G401 (cell line): ENCODE results near the gene DRC7. TPM values are rescaled to one million over a fixed set of nuclear protein-coding genes. Genes with fewer than 3 reads are reported as not detected.
"Not testable (repeated sequence)": the region's sequence is repeated elsewhere in the genome, so short reads cannot be mapped to it uniquely, and the experiment has no call there.

Experiments
- DNase-seq: peaks from one replicate; pipeline ENCODE4 v3.0.0-alpha.2; 2015; ENCODE audit warnings: low spot score
- in situ Hi-C: cut with HindIII; loops from 2 replicates; pipeline ENCODE4 v1.10.0; 2016; ENCODE audit warnings: low sequenced_read_pairs, mixed read lengths
- total RNA-seq: library from RNA; depleted of rRNA; stranded (reverse); fragments of >200 nt; shearing (Covaris generic); gene quantifications from 2 replicates; pipeline ENCODE4 v1.2.3, GENCODE V29; 2014

The DRC7 gene
- total RNA-seq, 1 experiment from 2014 or later, result not detected

- no peak for DNase-seq
- in situ Hi-C loops, result no loop called here
Observed at GRCh38 chr16:57725976-57726375, 31.4 kb downstream of the DRC7 start.

GRCh38 chr16:57726433-57726947 lies 31.9 kb downstream of the DRC7 start:
- in situ Hi-C loops, result no loop called here
- DNase-seq, result no peak

DNA sequence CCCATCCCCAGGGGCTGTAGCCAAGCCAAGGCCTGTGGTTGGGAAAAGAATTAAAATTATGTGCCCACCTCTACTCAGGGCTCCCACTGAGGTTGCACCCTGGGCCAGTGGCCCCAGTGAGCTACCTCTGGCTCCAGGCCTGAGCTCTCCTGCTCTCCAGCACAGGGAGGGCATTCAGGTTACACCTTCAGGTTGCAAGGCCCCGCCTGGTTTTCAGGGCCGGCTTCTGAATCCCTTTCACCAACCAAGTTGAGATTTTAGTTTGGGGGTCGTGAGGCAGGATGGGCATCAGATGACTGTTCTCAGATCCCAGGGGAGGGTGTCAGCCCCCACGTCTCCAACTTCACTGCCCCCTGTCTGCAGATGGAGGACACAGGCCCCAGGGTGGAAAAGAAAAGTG lies 33.0 kb downstream of the DRC7 start:
- no peak for DNase-seq
- in situ Hi-C loops, result no loop called here

GRCh38 chr16:57728336-57729181 lies 34.0 kb downstream of the DRC7 start:
- no peak for DNase-seq
- in situ Hi-C loops, result no loop called here

DNA sequence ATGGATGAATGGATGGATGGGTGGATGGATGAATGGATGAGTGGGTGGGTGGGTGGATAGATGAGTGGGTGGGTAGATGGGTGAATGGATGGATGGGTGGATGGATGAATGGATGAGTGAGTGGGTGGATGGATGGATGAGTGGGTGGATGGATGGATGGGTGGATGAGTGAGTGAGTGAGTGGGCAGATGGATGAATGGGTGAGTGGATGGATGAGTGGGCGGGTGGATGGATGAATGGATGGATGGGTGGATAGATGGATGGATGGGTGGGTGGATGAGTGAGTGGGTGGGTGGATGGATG lies 34.5 kb downstream of the DRC7 start:
- DNase-seq, result no peak
- in situ Hi-C loops, result no loop called here

GRCh38 chr16:57729852-57730251 lies 35.2 kb downstream of the DRC7 start:
- DNase-seq, in situ Hi-C loops: not testable (repeated sequence)

GRCh38 chr16:57730771-57731730 lies 36.4 kb downstream of the DRC7 start:
- in situ Hi-C loops, result no loop called here
- no peak for DNase-seq

DNA sequence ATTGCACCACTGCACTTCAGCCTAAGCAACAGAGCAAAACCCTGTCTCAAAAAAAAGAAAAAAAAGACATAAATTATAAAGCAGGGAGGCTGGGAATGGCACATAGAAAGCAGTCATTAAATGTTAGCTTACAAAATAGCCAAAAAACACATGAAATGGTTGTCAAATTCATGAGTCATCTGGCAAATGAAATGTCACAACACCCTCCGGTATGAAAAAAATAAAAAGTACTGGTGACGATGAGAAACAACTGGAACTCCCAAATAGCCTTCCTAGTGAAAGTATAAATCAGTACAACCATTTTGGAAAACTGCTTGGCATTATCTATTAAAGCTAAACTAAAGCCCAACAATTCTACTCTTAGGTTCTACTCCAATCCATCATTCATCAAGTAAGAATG lies 37.4 kb downstream of the DRC7 start:
- DNase-seq, result no peak
- in situ Hi-C loops, result no loop called here

DNA sequence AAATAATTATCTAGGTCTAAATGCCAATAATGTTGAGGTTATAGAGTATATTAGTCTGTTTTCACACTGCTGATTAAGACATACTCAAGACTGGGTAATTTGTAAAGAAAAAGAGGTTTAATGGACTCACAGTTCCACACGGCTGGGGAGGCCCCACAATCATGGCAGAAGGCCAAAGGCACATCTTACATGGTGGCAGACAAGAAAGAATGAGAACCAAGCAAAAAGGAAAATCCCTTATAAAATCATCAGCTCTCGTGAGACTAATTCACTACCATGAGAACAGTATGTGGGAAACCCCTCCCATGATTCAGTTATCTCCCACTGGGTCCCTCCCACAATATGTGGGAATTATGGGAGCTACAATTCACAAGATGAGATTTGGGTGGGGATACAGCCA lies 38.1 kb downstream of the DRC7 start:
- DNase-seq, result no peak
- in situ Hi-C loops, result no loop called here

DNA sequence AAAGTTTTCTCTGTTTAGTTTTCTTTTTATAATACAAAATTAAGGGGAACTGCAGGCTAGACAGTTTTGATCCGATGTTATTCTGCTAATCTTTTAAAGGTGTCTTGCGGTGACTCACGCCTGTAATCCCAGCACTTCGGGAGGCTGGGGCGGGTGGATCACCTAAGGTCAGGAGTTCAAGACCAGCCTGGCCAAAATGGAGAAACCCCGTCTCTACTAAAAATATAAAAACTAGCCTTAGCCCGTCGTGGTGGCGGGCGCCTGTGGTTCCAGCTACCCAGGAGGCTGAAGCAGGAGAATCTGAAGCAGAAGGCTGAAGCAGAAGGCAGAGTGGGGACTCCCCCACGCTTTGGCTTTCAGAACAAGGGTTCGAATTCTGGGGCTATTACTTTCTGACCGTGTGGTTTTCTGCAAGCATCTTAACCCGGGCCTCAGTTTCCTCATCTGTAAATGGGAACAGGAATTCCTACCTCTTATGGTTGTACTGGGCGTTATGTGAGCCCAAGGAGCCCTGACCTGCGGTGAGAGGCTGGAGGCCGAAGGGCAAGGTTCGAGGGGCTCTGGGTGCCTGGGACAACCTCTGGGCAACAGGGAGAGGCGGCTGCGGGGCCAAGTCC lies 39.8 kb downstream of the DRC7 start:
- in situ Hi-C loops, result no loop called here
- no peak for DNase-seq

GRCh38 chr16:57734925-57735754 lies 40.5 kb downstream of the DRC7 start:
- in situ Hi-C loops, result no loop called here
- peak; percentile 100 for DNase-seq

DNA sequence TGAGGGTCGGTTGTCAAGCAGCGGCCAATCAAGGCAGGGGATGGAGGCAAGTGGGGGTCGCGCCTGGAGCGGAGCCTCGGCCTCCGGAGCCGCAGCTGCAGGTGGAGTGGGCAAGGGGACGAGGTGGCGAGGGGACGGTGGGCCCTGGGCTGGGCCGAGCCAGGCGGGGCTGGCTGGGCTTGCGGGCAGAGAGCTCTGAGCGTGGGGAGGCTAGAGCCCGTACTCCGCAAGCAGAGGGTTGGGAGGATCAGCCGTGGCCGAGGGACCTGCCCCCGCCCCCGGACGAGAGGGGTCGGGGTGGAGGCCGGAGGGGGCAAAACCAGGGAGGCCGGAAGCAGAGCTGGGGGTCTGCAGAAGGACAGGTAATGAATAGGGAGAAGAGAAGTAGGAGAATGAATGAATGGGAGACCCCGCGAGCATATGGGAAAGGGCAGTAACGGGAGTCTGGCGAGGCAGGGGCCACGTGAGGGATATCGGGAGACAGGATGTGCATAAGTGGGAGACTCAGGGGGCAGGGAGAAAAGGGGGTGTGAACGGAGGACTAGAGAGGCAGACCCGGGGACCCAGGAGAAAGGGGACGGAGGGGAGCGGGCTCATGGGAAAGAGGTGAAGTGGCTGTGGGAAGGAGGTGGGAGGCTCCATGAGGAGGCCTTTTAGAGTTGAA lies 41.3 kb downstream of the DRC7 start, which contains the start of gene KATNB1:
TSS of gene KATNB1 (plus strand) at position 16 of the 664 bp plus-strand sequence. CDS start 1,474 bp downstream, outside the sequence.
- in situ Hi-C loops, result no loop called here
- DNase-seq, result peak; percentile 21

- in situ Hi-C loops, result no loop called here
- peak; percentile 33 for DNase-seq
Observed at GRCh38 chr16:57736419-57737351, 42.1 kb downstream of the DRC7 start.

DNA sequence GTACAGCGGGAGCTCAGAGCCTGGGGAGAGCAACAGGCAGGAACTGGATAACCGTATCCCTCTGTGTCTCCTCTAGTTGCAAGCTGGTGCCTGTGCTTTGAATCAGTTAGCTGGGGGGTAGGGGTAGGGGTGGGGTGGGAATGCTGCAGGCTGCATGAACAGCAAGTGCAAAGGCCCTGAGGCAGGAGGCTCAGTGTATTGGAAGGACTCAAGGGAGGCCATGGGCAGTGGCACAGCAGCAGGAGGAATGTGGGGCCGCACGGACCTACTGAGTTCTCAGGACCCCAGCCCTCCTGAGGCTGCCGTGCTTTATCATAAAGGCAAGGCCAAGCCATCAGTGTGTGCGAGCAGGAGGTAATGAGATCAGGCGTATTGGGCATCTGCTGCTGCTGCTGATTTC lies 44.2 kb downstream of the DRC7 start:
- DNase-seq, result no peak
- in situ Hi-C loops, result no loop called here

GRCh38 chr16:57739756-57740422 lies 45.3 kb downstream of the DRC7 start:
- no peak for DNase-seq
- in situ Hi-C loops, result no loop called here

DNA sequence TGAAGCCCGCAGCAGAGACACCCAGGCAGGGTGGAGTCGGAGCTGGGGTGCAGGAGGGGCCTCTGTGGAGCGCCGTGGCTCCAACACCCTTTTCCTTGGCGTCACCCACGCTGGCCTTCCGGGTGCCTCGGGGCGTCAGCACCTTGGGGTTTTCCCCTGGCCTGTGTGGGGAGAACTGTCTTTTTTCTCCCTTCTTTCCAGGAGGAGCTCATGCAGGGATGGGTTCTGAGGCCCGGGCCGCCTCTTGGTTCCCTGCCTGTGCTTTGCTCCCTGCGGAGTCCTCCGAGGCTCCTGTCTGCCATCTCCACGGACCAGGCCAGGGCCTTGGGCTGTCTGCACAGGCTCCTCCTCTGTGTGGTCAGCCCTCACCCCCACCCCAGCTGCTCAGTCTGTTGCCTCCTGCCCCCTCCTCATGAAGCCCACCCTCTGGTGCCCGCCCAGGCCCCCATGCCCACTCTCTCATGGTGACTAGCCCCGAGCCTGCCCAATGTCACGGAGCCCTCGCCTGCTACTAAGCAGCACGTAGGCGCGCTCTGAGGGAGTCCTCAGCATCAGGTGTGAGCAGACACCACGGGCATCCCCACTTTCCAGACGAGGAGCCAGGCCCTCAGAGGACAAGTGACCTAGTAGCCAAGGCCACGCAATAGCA lies 45.9 kb downstream of the DRC7 start:
- in situ Hi-C loops, result no loop called here
- DNase-seq, result no peak
